Upper lobe of left lung (tissue), 4 donors: ENCODE measurements around the gene TMEM97.

Source experiments
- EP300 ChIP-seq, 4 donors: sonication (generic); formaldehyde crosslinking; IDR thresholded peaks; one replicate each; pipeline ENCODE4 v1.5.1; 2017; ENCODE audit warnings: antibody characterized with exemption in 4 of 4, control low read depth in 2 of 4
- POLR2A ChIP-seq, 4 donors: fragments of 450-650 bp; IDR thresholded peaks; one replicate each; pipeline ENCODE4 v1.5.1; 2016 to 2017; ENCODE audit warnings: antibody characterized with exemption in 4 of 4, mild to moderate bottlenecking in 2 of 4

DNA sequence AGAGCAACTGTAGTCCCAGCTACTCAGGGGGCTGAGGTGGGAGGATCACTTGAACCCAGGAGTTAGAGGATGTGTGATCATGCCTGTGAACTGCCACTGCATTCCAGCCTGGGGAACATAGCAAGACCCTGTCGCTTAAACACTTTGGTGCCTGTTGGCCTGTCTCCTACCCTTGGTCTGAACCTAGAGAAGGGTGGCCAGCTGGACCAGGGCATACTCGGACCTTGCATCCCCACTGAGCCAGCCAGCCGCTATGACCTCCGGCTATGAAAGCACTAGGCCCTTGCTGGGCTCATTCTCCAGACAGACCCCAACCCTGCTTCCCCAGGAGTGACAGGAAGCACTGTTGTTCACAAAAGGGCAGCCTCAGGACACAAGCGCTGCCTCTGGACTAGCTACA is 11.7 kb downstream of the TMEM97 start:
- TF ChIP-seq EP300 (IDR thresholded peaks at IDR 0.05) (no peak), POLR2A (IDR thresholded peaks at IDR 0.05) (no peak)
